Adipose tissue (tissue), 3 donors: ENCODE measurements around the gene NEDD4. TPM values are rescaled to one million over a fixed set of nuclear protein-coding genes. Genes with fewer than 3 reads are reported as not detected.
"Not testable (repeated sequence)": the region's sequence is repeated elsewhere in the genome, so short reads cannot be mapped to it uniquely, and the experiment has no call there.

ENCODE experiments used
- H3K27ac ChIP-seq: one replicate; pipeline ENCODE4 v1.5.1; 2013; ENCODE audit warnings: low read depth, low read length
- WGBS, 3 donors: extraction: QIAGEN DNeasy Blood & Tissue Kit; methylation state at CpG; one replicate each; pipeline ENCODE4 v1.1.7; 2013; 5-methylcytosine and 5-hydroxymethylcytosine counted together
- polyA plus RNA-seq, 3 donors: library from polyadenylated mRNA; stranded (reverse); fragments of 200-250 nt; gene quantifications; one replicate each; pipeline ENCODE4 v1.2.3, GENCODE V29; 2013
- donor health status: healthy with polysubstance abuse.
- donor health status: Bipolar disorder and iron deficiency.
- donor health status: healthy.

Gene NEDD4
- polyA plus RNA-seq, 3 donors, result 1.4 to 6.1 (median 4.1) TPM

- 91 to 97% (median 94%) methylated on average over 1 of the region's 1 CpG for WGBS, 3 donors
- no peak overlapping the region for H3K27ac ChIP-seq
These were observed 78.2 kb downstream of the NEDD4 start for GRCh38 chr15:55915221-55915620.

- no peak overlapping the region for H3K27ac ChIP-seq
- WGBS, 3 donors, result 85 to 89% (median 86%) methylated on average over 1 of the region's 1 CpG
These were observed 79.0 kb downstream of the NEDD4 start for GRCh38 chr15:55914446-55914845.

- WGBS, 3 donors, result 92 to 97% (median 93%) methylated on average over 2 of the region's 2 CpGs
- no peak overlapping the region for H3K27ac ChIP-seq
These were observed 80.4 kb downstream of the NEDD4 start for GRCh38 chr15:55912982-55913381.

GRCh38 chr15:55909036-55909811 lies 84.2 kb downstream of the NEDD4 start:
- WGBS, 3 donors, result 83 to 91% (median 85%) methylated on average over 9 of the region's 9 CpGs
- no peak overlapping the region for H3K27ac ChIP-seq

- H3K27ac ChIP-seq, result no peak overlapping the region
- WGBS, 3 donors, result 84 to 90% (median 86%) methylated on average over 4 of the region's 4 CpGs
These were observed 85.6 kb downstream of the NEDD4 start for GRCh38 chr15:55907797-55908196.

- no peak overlapping the region for H3K27ac ChIP-seq
- 90 to 92% (median 91%) methylated on average over 4 of the region's 4 CpGs for WGBS, 3 donors
These were observed 90.4 kb downstream of the NEDD4 start for GRCh38 chr15:55902981-55903380.

- WGBS, 3 donors, result 90 to 94% (median 93%) methylated on average over 3 of the region's 3 CpGs
- H3K27ac ChIP-seq, result no peak overlapping the region
These were observed 93.4 kb downstream of the NEDD4 start for GRCh38 chr15:55900019-55900418.

GRCh38 chr15:55899537-55899936 lies 93.9 kb downstream of the NEDD4 start:
- H3K27ac ChIP-seq, result no peak overlapping the region
- WGBS, 3 donors, result 89 to 100% (median 94%) methylated on average over 1 of the region's 1 CpG

- H3K27ac ChIP-seq, result no peak overlapping the region
- WGBS, 3 donors, result 31 to 54% (median 43%) methylated on average over 6 of the region's 6 CpGs
These were observed 95.7 kb downstream of the NEDD4 start for GRCh38 chr15:55897560-55898336.

GRCh38 chr15:55894399-55894965 lies 98.9 kb downstream of the NEDD4 start:
- 59 to 81% (median 64%) methylated on average over 3 of the region's 3 CpGs for WGBS, 3 donors
- H3K27ac ChIP-seq, result no peak overlapping the region

- no peak overlapping the region for H3K27ac ChIP-seq
- WGBS, 3 donors, result 79 to 86% (median 86%) methylated on average over 3 of the region's 3 CpGs
These were observed 99.6 kb downstream of the NEDD4 start for GRCh38 chr15:55893852-55894251.

GRCh38 chr15:55891196-55891595 lies 102.2 kb downstream of the NEDD4 start:
- 75 to 85% (median 84%) methylated on average over 1 of the region's 1 CpG for WGBS, 3 donors
- no peak overlapping the region for H3K27ac ChIP-seq

GRCh38 chr15:55884223-55884622 lies 109.2 kb downstream of the NEDD4 start:
- no peak overlapping the region for H3K27ac ChIP-seq

- H3K27ac ChIP-seq, result no peak overlapping the region
These were observed 114.2 kb downstream of the NEDD4 start for GRCh38 chr15:55879181-55879580.

GRCh38 chr15:55873024-55873720 lies 120.2 kb downstream of the NEDD4 start:
- WGBS, 3 donors, result 62 to 69% (median 64%) methylated on average over 4 of the region's 4 CpGs
- no peak overlapping the region for H3K27ac ChIP-seq

- H3K27ac ChIP-seq, result no peak overlapping the region
- 79 to 86% (median 84%) methylated on average over 2 of the region's 2 CpGs for WGBS, 3 donors
These were observed 120.9 kb downstream of the NEDD4 start for GRCh38 chr15:55872471-55872870.

GRCh38 chr15:55869660-55870059 lies 123.8 kb downstream of the NEDD4 start:
- H3K27ac ChIP-seq, result no peak overlapping the region
- WGBS, 3 donors, result 65 to 97% (median 97%) methylated on average over 2 of the region's 2 CpGs

GRCh38 chr15:55868707-55869106 lies 124.7 kb downstream of the NEDD4 start:
- H3K27ac ChIP-seq, result no peak overlapping the region
- 76 to 88% (median 76%) methylated on average over 3 of the region's 3 CpGs for WGBS, 3 donors

- not testable (repeated sequence) for H3K27ac ChIP-seq
- WGBS, 3 donors, result 98 to 99% (median 98%) methylated on average over 4 of the region's 4 CpGs
These were observed 125.1 kb downstream of the NEDD4 start for GRCh38 chr15:55868291-55868690.
